HG02571 (cell line): ENCODE results near the gene CAAP1.
"Not testable (repeated sequence)": the region's sequence is repeated elsewhere in the genome, so short reads cannot be mapped to it uniquely, and the experiment has no call there.

ENCODE experiments used
- ATAC-seq: cut with Tn5 transposase; IDR thresholded peaks from one replicate; pipeline ENCODE4 v1.9.1; 2021; ENCODE audit warnings: mild to moderate bottlenecking, moderate library complexity; ENCODE audit not compliant: unreplicated experiment

The CAAP1 gene

DNA sequence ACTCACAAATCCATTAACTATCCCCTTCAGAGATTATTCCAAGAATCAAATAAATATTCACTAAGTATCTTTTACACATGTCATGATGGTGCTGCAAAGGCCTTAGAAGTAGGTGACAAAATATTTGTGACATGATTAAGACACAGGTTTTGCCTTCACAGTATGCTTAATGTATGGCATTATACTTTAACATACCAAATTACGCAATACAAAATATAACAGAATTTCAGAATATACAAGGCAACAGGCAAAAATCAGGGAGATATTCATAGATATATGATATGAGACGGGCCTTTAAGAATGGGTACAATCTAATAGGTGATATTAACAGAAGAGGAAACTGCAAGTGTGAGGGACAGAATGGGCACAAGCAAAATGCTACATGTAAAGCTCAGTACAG lies 41.6 kb downstream of the CAAP1 start:
- no peak for ATAC-seq

DNA sequence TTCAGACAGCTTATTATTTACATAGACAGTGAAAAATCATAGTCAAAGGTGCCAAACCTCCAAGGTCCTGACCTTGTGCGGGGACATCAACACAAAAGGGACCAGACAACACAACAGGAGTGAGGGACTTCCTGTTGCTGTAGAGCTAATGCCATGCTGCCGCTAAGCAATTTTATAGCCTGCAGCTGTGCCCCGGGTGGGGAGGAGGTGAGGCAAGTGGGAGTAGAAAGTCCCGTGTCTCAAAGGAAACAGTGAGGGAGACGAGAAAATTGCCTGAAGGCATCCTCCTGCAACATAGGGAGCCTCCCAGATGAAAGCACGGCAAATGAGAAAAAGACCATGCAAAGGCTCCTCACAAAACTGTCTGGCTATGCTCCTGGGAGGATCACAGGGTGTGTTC lies 58.8 kb downstream of the CAAP1 start:
- ATAC-seq, result no peak

DNA sequence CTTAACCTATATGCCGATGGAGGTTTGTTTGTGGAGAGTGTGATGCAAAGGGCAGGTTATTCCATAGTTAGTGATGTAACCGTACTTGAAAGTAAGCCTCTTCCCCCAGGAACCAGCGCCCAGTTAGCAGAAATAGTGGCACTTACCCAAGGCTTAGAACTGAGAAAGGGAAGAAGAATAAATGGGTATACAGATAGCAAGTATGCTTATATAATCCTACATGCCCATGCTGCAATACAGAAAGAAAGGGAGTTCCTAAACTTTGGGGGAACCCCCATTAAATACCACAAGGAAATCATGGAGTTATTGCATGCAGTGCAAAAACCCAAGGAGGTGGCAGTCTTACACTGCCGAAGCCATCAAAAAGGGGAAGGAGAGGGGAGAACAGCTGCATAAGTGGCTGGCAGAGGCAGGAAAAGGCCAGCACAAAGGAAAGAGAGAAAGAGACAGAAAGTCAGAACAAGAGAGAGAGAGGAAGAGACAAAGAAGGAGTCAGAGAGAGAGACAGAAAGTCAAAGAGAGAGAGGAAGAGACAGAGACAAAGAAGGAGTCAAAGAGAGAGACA lies 64.1 kb downstream of the CAAP1 start:
- not testable (repeated sequence) for ATAC-seq

DNA sequence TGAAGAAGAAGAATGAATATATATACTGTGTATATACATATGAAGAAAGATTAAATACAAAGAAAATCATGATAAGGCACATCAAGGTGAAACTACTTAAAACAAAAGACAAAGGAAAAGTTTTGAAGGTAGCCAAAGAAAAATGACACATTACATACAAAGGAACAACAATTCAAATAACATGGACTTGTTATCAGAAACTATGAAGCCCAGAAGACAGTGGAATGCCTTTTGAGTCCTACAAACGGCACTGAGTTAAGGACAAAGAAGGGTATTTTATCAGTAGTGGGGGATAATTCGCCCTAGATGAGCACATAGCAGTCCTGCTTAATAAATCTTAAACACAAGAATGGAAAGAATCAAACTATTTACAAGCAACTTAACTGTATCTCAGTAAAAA lies 77.8 kb downstream of the CAAP1 start:
- no peak for ATAC-seq

DNA sequence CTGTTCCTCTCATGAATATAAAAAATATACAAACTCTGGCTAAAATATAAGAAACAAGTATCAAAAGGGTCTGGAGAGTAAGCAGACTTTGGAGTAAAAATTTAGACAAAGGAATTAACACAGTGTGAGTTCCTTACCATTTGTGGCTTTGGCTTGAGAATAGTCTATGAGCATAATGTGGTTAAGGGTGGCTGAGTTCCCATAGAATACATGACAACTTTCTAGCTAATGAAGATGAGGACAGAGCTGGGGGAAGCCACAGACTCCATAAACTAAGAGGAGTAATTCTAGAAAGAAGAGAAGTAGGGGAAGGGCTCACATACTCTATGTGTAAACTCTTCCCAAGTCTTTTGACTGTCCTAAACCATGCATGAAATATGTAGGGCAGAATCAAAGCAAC lies 79.4 kb downstream of the CAAP1 start:
- no peak for ATAC-seq

DNA sequence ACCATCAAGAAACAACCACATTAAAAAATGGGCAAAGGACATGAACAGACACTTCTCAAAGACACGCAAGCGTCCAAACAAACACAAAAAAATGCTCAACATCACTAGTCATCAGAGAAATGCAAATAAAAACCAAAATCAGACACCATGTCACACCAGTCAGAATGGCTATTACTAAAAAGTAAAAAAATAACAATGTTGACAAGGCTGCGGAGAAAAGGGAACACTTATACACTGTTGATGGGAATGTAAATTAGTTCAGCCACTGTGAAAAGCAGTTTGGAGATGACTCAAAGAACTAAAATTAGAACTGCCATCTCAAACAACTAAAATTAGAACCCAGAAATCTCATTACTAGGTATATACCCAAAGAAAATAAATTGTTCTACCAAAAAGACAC lies 80.4 kb downstream of the CAAP1 start:
- no peak for ATAC-seq

DNA sequence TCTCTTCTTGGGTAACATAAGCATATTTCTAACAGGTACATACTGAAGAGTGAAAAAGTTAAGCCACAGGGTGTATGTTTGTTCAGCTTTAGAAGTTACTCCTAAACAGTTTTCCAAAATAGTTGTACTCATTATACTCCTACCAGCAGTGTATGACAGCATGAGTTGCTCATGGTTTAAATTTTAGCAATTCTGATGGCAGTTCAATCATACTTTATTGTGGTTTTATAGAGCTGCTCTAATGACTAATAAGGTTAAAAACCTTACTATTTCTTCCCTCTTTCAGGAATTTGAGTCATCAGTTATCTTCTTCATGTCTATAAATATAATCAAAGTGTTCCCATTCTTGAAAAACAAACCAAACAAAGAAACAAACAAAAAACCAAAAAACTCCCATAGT lies 81.5 kb downstream of the CAAP1 start:
- no peak for ATAC-seq

DNA sequence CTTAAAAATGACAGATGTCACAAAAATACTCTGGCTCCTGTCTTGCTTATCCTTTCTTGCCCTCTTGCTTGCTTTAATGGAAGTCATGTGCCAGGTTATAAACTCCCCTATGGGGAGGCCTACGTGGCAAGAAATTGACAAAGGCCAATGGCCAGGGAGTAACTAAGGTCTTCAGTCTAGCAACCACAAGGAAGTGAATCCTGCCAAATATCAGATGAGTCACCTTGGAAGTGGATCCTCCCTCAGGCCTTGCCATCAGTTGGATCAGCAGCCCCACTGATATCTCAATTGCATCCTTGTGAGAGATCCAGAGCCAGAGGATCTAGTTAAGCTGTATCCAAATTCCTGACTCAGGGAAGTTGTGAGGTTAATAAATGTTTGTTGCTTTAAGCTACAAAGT lies 82.8 kb downstream of the CAAP1 start:
- no peak for ATAC-seq

DNA sequence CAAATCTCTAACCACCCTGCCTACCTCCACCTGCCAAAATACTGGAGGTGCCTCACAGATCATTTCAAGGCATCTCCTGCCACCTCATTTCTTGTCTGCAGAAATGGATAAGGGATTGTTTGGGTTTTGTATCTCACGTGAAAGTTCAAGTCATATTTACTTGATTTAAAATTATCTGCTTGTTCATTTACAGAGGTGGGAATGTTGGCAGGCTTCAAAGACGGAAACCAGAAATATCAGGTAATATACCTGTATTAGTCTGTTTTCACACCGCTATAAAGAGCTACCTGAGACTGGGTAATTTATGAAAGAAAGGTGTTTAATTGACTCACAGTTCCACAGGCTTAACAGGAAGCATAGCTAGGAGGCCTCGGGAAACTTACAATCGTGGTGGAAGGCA lies 85.4 kb downstream of the CAAP1 start:
- ATAC-seq, result no peak

DNA sequence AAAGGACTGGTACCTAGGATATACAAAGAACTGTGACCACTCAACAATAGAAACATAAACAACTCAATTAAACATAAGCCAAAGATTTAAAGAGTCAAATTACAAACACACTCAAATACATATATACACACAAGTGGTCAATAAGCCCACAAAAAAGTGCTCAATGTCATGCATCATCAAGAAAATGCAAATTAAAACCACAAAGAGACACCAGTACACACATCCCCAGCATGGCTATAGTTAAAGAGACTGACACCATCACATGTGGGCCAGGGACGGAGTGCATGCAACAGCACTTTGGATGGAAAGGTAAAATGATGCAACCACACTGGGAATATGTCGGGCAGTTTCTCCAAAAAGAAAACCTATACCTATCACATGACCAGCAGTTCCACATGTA lies 89.7 kb downstream of the CAAP1 start:
- ATAC-seq, result no peak

DNA sequence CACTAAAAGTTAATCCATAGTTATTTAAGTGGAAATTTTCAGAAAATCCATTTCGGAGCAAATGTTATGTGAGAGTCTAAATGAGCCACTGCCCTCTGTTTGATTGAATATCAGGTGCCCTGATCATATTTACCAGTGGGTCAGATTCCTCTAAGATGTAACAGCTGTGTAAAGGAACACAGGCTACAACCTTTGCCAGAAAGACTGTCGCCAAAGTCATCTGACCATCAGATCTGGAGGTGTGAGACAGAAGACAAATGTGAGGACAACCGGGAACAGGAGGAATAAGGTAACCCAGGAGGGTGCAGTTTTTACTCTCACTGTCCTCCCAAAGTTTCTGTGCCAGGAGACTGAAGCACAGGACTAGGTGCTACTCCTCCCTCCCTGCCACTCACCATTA lies 90.8 kb downstream of the CAAP1 start:
- no peak for ATAC-seq

DNA sequence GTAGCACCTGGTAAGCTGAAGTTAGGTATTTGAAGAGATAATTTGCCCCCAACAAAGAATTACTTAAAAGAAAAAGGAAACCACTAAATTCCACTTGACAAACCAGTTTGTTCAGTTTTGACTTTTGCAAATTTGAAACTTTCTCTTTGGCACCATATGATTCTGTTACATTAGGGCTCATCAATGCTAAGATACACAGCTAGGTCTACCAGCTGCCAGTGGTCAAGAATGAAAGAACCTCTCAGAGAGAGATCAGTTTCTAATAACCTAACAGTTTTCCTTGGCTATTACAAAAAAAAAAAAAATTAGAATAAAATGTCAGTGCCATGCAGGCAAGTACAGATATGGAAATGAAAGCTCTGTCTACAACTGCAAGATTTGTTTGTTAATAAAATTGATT lies 92.3 kb downstream of the CAAP1 start:
- ATAC-seq, result no peak

DNA sequence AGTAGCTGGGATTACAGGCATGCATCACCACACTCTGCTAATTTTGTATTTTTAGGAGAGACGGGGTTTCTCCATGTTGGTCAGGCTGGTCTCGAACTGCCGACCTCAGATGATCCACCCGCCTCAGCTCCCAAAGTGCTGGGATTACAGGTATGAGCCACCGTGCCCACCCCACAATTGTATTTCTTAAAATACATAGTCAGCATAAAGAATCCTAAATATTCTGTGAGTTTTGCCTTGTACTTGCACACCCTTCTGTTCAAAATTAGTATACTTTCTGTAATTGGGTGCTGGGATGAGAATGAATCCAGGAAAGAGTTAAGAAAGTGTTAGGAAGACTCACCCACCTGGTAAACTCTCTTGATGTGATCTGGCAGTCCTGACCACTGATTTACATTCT lies 101.3 kb downstream of the CAAP1 start:
- ATAC-seq, result no peak
